Measurements from ENCODE around the gene PCLO.

Gene PCLO

GRCh38 chr7:83162402-83163256, at the start of gene PCLO:
Gene PCLO, minus strand, starts transcription at chr7:83162884. Its CDS starts 292 bp downstream, at chr7:83162592.
- peak; percentile 97 for DNase-seq

DNA sequence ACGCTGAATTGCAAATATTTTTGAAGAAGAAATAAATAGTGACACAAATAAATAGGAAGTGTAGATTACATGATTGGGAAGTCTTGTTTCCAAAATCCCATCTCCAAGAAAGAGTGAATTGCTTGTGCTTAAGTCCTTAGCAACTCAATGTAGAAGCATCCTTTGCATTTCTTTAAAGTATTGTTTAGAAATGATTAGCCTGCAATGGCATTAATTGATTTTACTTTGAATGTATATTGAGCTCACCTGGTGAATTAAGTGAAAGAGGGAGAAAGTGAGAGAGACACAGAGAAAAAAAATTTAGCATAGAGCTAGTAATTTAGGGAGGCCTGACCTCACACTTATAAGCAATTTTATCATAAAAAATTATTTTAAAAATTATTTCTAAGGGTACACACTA, 49.0 kb upstream of the PCLO start:
- DNase-seq = no peak

GRCh38 chr7:83210479-83210878, 47.8 kb upstream of the PCLO start:
- no peak for DNase-seq

GRCh38 chr7:83204715-83205114, 42.0 kb upstream of the PCLO start:
- no peak for DNase-seq

GRCh38 chr7:83201355-83201754, 38.7 kb upstream of the PCLO start:
- DNase-seq = no peak

DNA sequence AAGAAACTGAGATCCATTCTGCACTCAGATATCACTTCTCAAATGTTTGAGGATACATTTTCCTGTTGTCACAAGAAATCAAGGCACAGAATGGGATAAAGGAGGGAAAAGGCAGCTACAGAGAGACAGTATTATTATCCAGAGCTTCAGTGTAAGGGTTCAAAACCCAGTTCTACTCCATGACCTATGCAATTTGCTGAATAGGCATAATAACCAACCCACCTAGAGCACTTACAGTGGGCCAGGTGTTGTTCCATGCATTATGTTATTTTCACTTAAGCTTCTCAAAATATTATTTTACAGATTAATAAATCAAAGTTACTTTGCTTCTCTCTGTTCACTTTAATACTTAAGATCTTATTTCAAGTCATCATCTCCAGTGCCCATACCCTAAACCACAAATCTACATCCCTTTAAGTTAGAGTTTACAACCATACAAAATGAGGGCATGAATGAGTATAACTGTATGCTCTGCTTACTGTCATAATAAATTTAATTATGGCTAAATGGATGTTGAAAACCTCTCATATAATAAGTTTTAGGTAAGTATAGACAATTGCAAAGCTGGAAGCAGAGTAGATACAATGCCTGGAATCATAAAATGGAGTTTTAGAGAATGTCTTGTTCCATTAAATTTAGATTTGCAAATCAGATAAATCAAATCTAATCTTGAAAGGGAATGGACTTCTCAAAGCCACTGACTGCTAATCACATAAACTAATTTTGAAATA, 28.1 kb upstream of the PCLO start:
- DNase-seq = no peak

DNA sequence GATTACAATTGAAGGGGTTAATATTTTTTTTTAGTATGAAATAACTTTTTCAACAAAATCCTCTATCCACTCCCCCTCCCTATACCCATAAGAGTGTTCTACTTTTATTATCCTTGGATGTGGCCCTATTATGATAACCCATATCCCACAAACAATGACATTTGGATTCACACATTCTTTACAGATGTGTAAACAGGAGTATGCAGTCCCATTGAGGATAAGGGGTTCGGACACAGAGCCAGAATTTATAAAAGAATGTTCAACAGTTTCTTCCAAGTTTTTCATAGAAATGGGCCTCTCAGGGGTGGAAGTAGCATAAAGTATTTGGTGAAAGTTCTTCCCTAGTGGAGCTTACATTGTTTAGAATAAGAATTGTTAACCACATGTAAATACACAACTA, 16.1 kb upstream of the PCLO start:
- no peak for DNase-seq

GRCh38 chr7:83178066-83178465, 15.4 kb upstream of the PCLO start:
- peak; percentile 38 for DNase-seq

DNA sequence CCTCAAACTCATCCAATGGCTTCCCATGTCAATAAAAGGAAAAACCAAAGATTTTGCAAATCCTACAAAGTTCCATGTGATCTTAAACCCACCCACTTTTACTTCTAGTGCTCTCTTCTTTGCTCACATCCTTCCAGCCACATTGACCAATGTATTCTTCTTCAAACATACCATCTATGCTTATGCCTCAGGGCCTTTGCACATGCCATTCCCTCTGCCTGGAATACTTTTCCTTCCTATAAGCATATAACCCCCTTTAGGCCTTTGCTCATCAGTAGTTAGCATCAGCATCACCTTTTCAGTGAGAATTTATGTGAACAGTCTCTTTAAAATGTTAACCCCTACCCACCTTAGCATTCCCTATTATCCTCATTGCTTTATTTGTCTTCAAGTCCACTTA, 11.0 kb upstream of the PCLO start:
- no peak for DNase-seq

DNA sequence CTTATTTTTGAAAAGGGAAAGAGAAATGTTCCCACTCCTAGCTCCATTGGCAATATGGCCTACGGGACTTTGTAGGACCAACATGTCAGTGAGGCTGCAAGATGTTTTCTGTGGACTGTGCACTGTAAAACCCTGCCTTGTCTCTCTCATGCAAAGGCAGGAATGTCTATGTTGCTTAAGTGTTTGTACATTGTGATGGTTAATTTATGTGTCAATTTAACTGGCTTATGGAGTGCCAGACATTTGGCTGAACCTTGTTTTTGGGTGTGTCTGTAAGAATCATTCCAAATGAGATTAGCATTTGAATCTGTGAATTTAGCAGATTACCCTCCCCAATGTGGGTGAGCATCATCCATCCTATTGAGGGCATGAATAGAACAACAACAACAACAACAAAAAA, 4.1 kb upstream of the PCLO start:
- no peak for DNase-seq

DNA sequence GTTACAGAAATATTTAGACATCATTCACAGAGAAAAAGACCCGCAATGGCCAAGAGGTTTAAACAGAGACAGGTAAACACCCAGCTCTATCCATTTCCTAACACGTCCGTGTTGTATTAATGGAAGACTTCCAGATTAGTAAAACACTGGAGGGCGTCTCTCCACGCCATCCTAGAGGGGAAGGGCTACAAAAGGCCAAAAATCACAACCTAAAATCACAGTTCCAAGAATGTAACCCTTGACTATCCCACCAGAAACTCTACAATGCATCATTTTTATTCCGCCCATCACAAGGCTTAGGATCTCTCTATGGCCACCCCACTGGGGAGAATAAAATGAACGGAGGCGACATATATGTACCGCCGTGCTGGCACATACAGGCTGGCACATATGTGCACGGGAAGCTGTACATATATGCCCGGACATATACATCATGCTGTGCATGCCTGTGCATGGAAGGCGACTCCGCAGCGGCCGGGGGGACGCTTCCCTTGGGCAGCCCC, 734 bp downstream of the PCLO start:
- no peak for DNase-seq

DNA sequence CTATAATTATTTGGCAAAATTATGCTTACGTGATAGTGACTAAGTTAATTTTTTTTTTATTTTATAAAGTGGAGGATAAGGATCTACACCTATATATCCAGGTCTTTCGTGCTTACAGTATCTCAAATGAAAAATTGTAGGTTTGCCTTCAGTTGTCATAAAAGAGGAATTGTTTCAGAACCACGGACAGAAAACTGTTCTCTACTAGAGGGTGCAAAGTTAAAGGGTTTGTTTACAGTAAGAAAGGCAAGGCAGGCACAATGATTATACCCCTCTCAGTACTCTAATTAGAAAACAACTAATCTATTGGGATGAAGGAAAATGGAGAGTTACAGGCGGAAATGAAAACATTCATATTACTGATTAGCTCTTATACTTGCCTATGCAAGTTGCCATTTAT, 1.5 kb downstream of the PCLO start:
- no peak for DNase-seq

DNA sequence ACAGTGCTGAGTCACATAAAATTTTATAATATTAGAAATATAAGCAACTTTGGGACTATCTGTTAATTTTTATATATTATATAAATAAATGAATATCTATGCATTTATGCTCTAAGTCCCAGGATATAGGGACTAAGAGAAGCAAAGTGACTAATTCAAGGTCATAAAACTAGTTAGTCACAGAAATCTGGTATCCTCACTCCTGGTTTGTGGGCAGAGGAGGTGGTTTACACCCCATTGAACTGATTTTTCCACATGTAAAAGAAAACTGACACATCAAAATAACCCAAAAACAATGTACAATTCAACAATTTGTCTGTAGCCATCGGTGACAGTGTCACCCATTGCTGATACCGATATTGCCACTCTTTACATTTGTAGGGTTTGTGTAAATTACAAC, 3.0 kb downstream of the PCLO start:
- DNase-seq = no peak

DNA sequence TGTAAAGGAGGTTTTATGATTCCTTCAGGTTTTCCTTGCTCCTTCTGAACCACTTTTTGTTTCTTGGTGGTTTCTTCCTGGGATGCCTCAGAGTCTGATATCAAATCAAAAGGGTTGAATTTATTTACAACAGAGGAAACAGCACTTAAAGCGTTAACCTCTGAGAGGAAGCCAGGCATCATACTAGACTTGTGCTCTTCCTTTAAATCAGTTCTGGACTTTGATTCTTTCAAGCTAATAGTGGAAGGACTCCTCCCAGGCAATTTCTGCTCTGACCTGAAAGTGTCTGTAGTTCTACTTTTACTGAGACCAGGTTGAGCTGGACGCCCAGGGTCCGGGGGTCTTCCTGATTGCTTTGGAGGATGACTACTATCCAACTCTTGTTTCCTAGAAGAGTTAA, 6.7 kb downstream of the PCLO start:
- DNase-seq = no peak

- DNase-seq = no peak
Measured at GRCh38 chr7:83155407-83155806, 7.3 kb downstream of the PCLO start.

- no peak for DNase-seq
Measured at GRCh38 chr7:83153419-83153818, 9.3 kb downstream of the PCLO start.

- no peak for DNase-seq
Measured at GRCh38 chr7:83150310-83150709, 12.4 kb downstream of the PCLO start.

- DNase-seq = no peak
Measured at GRCh38 chr7:83149466-83149865, 13.2 kb downstream of the PCLO start.

- no peak for DNase-seq
Measured at GRCh38 chr7:83148776-83149175, 13.9 kb downstream of the PCLO start.

DNA sequence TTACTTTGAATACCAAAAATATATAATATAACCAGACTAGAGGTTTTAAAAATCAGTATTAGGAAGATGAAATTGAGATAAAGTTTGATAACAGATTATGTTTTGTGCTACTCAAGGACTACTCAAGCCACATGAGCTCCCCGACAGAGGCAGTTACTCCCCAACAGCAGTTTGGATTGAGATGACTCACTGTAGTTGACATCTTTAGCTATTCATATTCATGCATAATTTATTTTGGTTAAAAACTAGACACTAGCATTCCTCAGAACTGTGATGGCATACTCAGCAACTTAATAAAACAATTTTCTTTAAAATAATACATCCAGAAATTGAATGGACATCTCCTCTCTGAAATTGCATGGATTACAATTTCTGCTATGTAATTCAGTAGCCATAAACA, 19.6 kb downstream of the PCLO start:
- DNase-seq = no peak

- DNase-seq = no peak
Measured at GRCh38 chr7:83142365-83142764, 20.3 kb downstream of the PCLO start.

DNA sequence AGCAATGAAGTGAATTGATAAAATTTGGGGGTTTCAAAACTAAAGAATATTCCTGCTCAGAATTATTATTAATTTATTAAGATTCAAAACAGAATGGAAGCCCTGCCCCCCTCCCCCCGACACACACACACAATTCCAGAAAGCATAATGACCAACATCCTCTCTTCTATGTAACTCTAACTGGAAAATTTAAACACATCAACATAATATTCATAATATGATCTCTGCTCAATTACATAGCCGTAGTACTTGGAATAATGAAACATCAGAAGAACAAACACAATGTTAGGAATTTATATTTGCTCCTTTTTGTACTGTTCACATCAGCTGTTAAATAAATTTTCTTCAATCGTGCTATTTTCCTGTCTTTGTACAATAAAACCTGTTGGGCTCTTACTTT, 20.8 kb downstream of the PCLO start:
- DNase-seq = no peak

DNA sequence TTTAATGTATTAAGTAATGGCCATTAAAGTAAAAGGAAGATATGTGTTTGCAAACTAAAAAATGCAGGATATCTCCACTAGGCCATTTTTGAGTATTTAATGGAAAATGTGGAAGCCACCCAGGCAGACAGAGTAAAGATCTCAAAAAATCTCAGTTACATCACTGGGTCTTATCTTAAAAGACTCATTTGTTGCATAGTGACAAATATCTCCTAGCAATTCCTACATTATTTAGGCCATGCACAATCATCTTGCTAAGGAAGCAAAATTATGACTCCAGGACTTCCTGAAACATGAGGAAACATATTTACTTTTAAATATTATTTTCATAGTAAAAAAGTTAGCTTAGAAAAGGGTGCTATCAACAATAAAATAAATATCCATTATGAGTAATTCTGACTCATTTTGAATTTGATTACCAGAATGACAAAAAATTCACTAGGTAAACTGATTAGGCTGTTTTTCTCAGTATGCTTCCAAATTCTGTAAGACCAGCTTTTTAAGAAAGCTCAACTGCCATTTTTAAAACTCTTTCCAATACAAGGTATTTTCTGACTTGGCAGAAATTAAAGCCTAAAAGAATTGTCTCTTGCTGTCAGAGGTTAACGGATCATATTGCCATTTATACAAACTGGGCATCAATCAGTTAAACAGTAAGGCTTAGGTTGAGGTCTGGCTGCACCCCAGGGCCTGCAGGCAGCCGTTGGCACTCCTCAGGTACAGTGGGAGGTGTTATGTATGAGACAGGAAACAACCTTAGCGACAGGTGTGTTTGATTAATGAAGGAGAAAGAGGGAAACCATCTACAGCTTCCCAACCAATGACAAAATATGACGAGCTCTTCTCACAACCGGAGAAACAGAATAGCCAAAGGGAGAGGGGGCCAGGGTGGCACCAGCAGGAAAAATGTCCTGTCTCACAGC, 31.8 kb downstream of the PCLO start:
- DNase-seq = peak; percentile 81

Data from NCI-H1105 (cell line).